HPDE6-E6E7 (cell line): ENCODE data around the gene SPATA33.
A peak's percentile ranks its signal among the peaks of the same experiment; 100 is the strongest.
"Not testable (repeated sequence)": the region's sequence is repeated elsewhere in the genome, so short reads cannot be mapped to it uniquely, and the experiment has no call there.

ENCODE experiments used
- DNase-seq: peaks from one replicate; pipeline ENCODE4 v3.0.0; 2011; ENCODE audit warnings: missing footprints; ENCODE audit errors: extremely low spot score

The SPATA33 gene

DNA sequence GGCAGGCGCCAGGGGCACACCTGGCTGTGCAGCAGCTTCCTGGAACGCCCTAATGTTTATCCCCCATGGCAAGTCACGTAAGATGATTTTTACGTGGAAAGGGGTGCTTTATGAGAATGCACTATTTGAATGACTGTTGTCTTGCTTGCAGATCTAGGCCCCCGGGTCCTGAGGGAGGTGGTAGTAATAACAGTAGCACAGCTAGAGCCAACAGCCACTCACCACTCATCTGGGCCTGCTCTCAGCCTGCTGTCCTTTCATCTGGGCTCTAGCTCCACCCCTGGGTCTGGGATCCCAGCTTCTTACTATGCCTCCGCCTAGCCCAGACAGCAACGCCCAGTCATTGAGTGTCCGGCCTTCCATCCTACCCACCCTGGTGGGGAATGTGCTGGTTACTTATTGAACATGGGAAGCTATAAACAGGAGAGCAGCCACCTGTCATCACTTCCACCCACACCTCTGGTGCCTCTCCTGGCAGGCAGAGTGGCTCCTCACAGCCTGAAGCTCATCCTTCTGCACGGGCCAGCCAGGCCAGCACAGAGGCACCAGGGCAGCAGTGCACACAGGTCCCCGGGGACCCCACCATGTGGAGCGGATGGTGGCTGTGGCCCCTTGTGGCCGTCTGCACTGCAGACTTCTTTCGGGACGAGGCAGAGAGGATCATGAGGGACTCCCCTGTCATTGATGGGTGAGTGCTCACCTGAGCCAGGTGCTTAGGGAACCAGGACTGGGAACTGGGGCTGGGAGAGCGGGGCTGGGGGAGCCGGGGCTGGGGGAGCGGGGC lies 27.6 kb upstream of the SPATA33 start:
- DNase-seq, result no peak

- peak; percentile 89 for DNase-seq
These were observed 24.5 kb upstream of the SPATA33 start for GRCh38 chr16:89633064-89633631.

- not testable (repeated sequence) for DNase-seq
These were observed 22.9 kb upstream of the SPATA33 start for GRCh38 chr16:89634463-89635385.

- no peak for DNase-seq
These were observed 21.0 kb upstream of the SPATA33 start for GRCh38 chr16:89636663-89637062.

- DNase-seq, result no peak
These were observed 20.3 kb upstream of the SPATA33 start for GRCh38 chr16:89637379-89637778.

GRCh38 chr16:89638455-89638854 lies 19.2 kb upstream of the SPATA33 start:
- DNase-seq, result no peak

DNA sequence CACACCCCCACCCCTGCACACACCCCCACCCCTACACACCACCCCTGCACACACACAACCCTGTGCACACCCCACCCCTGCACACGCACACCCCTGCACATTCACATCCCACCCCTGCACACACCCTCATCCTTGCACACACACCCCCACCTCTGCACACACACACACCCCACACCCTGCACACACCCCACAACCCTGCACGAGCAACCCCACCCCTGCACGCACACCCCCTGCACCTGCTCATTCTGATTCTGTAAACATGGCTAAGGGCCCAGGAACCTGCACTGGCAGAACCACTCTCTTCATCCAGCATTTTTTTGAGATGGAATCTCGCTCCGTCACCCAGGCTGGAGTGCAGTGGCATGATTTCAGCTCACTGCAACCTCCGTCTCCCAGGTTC lies 18.3 kb upstream of the SPATA33 start:
- no peak for DNase-seq

GRCh38 chr16:89641458-89642119 lies 16.0 kb upstream of the SPATA33 start:
- no peak for DNase-seq

GRCh38 chr16:89642574-89642973 lies 15.1 kb upstream of the SPATA33 start:
- no peak for DNase-seq

DNA sequence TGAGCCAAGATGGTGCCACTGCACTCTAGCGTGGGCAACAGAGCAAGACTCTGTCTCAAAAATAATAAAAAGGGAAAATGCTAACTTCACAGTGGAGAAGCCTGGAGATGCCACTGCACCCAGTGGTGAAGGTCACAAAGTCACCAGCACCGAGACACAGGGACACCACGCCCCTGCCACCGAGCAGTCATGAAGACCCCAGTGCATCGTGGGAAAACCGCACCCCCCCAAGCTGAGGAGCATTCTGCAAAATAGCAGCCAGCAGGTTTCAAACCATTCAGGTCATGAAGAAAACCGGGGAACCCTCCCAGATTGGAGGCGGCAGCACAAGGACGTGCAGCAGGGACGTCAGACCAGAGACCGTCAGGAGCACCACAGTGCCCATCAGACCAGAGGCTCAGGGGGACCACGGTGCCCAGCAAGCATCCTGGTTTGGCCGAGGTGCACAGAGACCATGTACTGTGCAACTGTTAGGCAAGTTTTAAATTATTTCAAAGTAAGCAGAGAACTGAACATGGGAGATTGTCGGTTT lies 13.8 kb upstream of the SPATA33 start:
- DNase-seq, result no peak

DNA sequence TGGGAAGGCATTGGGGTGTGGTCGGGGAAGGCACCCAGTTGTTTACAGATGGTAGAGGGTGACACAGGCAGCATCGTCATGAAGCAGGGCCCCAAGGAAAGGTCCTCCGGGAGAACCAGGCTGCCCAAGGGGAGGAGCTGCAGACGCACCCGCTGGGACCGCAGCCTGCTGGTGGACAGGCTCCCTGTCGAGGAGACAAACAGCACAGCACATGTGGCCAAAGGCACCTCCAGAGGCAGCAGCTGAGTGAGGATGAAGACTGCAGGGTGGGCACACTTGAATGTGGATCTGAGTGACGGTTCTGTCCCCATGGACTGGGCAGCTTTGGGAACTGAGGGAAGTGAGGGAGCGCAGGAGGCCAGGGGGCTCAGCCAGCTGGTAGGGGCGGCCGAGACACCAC lies 12.5 kb upstream of the SPATA33 start:
- no peak for DNase-seq

GRCh38 chr16:89646270-89646669 lies 11.4 kb upstream of the SPATA33 start:
- no peak for DNase-seq

DNA sequence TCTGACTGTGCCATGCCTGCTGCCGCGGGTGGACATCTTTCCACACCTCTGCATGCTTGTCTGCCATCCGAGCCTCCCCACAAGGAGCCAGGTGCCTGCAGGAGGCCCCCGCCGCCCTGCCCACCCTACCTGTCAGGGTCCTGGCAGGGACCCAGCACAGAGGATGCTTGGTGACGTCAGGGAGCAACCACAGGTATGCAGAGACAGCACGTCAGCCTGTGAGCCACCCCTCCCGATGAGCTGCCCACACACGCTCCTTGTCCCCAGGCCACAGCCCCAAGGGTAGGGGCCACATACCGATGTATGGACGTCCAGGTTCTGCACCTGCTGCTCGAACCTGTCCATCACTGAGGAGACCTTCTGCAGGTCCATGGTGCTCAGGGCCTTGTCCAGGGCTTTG lies 10.7 kb upstream of the SPATA33 start:
- peak; percentile 41 for DNase-seq

DNA sequence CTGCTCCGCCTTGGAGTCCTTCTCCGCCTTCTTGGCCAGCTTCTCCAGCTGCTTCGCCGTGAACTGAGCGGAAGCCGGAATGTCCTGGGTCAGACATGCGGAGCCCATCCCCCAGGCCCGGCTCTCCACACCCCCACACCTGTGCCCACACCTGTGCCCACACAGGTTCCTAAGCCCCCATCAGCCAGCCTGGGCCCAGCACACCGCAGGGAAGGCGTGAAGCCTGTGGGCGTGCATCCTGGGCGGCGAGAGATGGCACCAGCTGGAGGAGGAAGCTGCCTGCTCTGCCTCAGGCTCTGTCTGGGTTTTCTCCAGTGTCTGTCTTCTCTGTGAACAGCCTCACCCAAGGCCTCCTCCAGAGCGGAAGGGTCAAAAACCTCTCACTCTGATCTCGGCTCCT lies 6.1 kb upstream of the SPATA33 start:
- no peak for DNase-seq

GRCh38 chr16:89653656-89654295 lies 3.9 kb upstream of the SPATA33 start:
- DNase-seq, result no peak

DNA sequence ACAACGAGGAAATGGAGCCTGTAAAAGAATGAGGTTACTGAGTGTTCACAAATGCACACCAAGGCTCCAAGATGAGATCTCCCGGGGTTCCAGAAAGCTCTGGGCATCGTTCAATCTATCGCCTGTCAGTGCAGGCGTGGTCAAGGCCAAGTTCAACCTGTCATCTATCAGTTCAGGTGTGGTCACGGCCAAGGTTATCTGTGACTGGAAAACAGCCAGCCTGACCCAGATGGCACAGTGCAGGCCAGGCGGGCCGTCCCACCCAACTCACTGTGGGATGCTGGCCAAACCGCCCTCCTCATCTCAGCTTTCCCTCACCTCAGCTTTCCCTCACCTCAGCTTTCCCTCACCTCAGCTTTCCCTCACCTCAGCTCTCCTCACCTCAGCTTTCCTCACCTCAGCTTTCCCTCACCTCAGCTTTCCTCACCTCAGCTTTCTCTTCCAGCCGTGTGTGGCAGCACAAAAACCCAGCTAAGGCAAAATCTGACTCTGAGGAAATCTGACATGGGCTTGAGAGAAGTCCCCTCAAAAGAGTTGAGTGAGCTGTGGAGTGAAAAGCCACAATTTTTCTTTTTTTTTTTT lies 2.5 kb upstream of the SPATA33 start:
- DNase-seq, result no peak

GRCh38 chr16:89656435-89657121 lies 1.1 kb upstream of the SPATA33 start:
- no peak for DNase-seq

- DNase-seq, result no peak
These were observed 714 bp downstream of the SPATA33 start for GRCh38 chr16:89658221-89658879.

- no peak for DNase-seq
These were observed 2.5 kb downstream of the SPATA33 start for GRCh38 chr16:89660146-89660545.

DNA sequence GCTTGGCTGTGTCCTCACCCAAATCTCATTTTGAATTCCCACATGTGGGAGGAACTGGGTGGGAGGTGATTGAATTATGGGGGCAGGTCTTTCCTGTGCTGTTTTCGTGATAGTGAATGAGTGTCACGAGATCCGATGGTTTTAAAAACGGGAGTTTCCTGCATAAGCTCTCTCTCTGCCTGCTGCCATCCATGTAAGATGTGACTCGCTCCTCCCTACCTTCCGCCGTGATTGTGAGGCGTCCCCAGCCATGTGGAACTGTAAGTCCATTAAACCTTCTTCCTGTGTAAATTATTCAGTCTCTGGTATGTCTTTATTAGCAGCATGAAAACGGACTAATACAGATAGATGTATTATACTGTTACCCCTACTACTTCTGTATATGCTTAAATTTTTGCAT lies 3.6 kb downstream of the SPATA33 start:
- no peak for DNase-seq
